Gastroesophageal sphincter (tissue), 3 donors: ENCODE data around the gene KIAA0825.

ENCODE experiments used
- CTCF ChIP-seq, 4 experiments: fragments of 200-600 bp in 2 of 4; fragments of 450-650 bp in 2 of 4; sonication (generic) in 1 of 4; IDR thresholded peaks; one replicate each; pipeline ENCODE4 v1.5.1; 2017 to 2019; ENCODE audit warnings: antibody characterized with exemption in 4 of 4, mild to moderate bottlenecking in 2 of 4, moderate library complexity in 2 of 4
- EP300 ChIP-seq: sonication (generic); formaldehyde crosslinking; IDR thresholded peaks from one replicate; pipeline ENCODE4 v1.6.1; 2017; ENCODE audit warnings: antibody characterized with exemption, mild to moderate bottlenecking
- POLR2A ChIP-seq, 2 donors: fragments of 450-650 bp; IDR thresholded peaks; one replicate each; pipeline ENCODE4 v1.6.1; 2017; ENCODE audit warnings: antibody characterized with exemption in 2 of 2, mild to moderate bottlenecking in 2 of 2, moderate library complexity in 1 of 2
- POLR2AphosphoS5 ChIP-seq: sonication (generic); formaldehyde crosslinking; IDR thresholded peaks from one replicate; pipeline ENCODE4 v1.6.1; 2017; ENCODE audit warnings: antibody characterized with exemption

- TF ChIP-seq POLR2AphosphoS5 (no peak), POLR2A (IDR thresholded peaks at IDR 0.05) (no peak), CTCF (IDR thresholded peaks at IDR 0.05) (no peak), EP300 (no peak)
These were observed 8.8 kb upstream of the KIAA0825 start for GRCh38 chr5:94627191-94627590.
